NCI-H2081 (cell line): Measurements from ENCODE around the gene MZB1.
A peak's percentile ranks its signal among the peaks of the same experiment; 100 is the strongest.
"Not testable (repeated sequence)": the region's sequence is repeated elsewhere in the genome, so short reads cannot be mapped to it uniquely, and the experiment has no call there.

Experiments
- DNase-seq, 2 experiments: peaks; one replicate each; lab custom pipeline; 2025; lab: John Stamatoyannopoulos, UW

MZB1 gene

GRCh38 chr5:139392678-139393496, 3.2 kb upstream of the MZB1 start:
- DNase-seq: peak in 1 of 2 experiments; percentile 9

DNA sequence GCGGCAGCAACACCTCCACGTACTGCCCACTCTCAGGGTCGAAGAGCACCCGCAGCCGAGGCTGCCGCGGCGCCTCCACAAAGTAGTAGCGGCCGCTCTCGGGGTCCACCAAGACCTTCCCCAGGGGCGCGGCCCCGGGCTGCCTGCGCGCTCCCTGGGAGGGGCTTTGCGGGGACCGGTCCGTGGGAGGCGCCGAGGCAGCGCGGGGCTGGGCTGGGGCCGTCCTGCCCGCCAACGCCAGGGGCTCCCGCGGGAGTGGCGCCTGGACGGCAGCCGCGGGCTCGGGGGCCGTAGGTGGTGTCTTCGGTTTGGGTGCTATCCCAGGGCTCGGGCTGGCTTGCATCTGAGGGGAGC, 2.6 kb upstream of the MZB1 start:
- no peak for DNase-seq

DNA sequence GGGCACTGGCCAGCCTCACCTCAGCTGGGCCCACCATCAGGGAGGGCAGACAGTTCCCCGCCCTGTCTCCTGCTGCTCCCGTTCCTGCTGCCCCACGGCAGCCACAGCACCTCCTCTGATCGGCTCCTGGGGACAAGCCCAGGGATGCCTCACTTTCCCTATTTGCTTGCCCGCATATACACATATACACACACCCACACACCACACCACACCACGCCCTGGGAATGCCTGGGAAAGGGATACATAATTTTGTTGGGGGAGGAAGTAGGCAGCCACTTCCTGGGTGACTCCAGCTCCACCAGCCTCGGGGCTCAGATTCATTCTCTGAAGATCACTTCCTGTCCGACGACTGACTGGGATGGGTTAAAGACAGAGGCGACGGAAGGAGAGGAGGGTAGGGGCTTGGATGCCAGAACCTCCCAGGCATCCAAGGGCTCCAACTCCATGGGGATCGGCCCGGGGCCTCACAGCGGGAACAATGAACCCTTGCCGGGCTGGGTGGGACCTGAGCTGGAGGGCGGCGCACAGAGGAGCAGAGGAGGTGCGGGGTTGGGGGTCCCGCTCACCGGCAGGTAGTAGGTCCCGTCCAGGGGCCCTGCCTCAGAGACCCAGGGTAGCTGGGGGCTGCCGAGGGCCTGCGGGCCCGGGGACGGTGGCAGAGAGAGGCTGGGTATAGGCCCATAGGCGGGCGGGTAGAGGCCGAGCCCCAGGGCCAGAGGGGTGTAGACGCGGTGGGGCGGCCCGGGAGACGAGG, 2.0 kb upstream of the MZB1 start:
- no peak for DNase-seq

GRCh38 chr5:139390639-139391569, 1.2 kb upstream of the MZB1 start:
- no peak for DNase-seq

GRCh38 chr5:139388198-139388821, 1.4 kb downstream of the MZB1 start:
- no peak for DNase-seq

DNA sequence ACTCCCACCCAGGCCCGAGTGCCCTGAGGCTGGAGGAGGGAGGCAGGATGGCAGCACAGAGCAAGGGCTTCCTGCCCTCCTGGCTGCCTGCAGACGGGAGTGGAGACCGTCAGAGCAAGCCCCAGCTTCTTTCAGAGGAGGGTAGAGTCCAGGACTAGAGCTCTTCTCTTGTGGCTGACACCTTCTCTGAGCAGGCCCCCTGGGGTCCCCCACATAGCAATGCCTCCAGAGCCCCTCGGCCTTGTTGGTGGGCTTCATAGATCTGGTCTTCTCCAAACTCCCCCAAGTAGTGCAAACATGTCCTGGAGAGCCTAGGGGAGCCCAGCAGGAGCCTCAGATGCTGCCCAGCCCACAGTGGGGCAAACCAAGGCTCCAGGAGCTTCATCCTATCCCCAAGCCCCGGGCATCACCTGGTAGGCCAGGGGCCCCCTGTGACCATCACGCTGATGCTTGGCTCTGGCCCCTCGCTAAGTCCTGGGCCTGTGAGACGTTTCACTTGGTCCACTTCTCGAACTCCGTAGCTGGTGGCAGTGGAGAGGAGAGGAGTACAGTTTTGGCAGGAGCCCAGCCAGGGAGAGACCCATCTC, 2.0 kb downstream of the MZB1 start:
- no peak for DNase-seq

GRCh38 chr5:139386956-139387355, 2.8 kb downstream of the MZB1 start:
- not testable (repeated sequence) for DNase-seq

DNA sequence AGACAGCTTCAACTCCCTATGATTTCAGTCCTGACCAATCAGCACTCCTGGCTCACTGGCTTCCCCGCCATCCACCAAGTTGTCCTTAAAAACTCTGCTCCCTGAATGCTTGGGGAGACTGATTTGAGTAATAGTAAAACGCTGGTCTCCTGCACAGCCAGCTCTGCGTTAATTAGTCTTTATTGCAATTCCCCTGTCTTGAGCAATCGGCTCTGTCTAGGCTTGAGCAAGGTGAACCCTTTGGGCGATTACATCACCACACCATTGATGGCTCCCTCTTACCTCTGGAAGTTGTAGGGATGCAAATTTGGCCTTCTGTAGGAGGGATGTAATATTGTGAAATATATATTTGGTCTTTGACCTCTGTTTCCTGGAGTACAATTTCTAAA, 3.7 kb downstream of the MZB1 start:
- DNase-seq: no peak

DNA sequence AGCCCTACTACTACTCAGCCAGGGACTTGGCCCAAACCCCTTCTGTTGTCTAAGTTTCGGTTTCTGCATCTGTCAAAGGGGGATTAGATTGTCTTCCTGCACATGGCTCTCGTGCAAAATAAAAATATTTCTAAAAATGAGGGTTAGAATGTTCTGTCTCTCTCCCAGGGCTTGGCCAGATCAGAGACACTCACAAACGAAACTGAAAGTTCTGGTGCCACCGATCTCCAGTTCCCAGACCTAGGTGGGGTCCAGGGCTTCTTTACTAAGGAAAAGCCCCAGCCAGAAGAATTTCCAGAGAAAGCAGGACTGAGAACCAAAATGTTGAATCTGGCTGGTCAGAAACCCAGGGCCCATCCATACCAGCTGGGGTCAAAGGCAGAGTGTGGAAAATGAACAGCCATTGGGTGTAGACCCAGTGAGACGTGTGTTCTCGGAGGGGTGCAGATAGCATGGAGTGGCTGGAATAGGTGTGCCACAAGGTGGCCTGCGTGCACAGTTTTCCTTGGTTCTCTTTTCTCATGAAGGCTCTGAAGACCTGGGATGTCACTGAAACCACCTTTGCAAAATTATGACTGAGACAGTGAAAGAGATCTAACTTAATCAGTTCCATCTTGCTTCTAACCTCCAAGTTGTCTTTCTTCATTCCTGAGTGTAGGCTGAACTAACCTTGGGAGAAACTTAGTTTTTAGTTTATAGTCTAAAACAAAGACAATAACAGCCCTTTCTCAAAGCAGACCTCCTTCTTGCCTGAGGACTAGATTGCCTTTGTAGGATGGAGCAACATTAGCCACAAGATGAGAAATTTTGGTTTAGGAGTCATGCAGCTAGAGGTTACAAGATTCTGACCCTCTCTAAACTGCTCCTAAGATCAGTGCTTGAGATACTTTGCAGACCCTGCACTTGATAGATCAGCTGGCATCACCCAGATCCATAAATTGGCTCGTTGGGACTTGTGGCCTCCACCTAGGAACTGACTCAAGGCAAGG, 4.4 kb downstream of the MZB1 start:
- DNase-seq: no peak

DNA sequence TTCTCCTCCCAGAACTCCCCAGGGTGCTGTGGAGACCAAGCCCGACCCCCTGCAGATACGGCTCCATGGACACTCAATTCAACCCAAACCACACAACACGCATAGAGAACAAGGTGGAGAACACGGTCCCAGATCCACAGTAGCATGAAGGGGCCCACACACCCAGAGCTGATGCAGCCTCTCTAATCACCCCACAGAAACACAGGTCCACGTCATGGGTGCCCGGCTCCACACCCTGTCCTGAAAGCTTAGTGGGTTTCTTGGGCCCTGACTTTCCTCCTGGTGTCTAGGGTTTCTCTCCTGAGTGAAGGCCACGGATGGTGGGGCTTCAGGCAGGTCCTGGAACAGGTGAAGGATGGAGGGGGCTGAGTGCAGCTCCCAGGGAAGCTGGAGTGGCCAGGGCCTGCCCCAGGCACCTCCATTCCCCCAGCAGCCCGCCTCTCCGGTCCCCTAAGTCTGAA, 5.1 kb downstream of the MZB1 start:
- DNase-seq: no peak

DNA sequence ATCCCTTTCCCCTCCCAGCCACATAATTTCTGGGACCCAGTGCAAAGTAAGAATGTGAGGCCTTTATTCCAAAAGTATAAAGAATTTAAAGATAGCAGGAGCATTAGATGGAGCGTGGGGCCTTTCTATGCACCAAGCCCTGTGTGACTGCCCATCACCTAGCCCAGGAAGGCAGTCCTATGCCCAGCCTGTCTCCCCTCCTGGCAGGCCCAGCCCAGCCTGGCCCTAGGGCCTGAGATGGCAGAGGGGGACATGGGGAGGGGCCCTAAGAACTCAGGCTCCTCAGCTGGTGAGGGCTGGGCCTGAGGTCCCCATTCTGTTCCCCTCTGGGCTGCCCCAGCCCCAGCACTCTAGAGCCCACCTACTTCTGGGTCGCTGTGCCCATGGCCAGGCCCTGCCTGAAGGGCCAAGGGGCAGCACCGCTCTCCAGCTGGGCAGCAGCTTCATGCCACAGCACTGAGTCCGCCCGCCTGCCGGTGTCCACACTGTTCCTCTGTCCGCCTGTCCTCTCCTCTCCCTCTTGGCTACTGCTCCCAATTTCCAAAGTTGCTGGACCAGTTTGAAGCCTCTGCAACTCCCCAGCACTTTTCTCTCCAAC, 5.6 kb downstream of the MZB1 start:
- no peak for DNase-seq

GRCh38 chr5:139383275-139383992, 6.3 kb downstream of the MZB1 start, which contains the start of gene SLC23A1:
TSS of gene SLC23A1 (minus strand) at chr5:139383297. CDS start at chr5:139383253, 44 bp downstream.
- DNase-seq: no peak

- DNase-seq: no peak
These were observed 6.9 kb downstream of the MZB1 start for GRCh38 chr5:139382807-139383206.

- DNase-seq: no peak
These were observed 7.6 kb downstream of the MZB1 start for GRCh38 chr5:139381837-139382761.

- no peak for DNase-seq
These were observed 9.9 kb downstream of the MZB1 start for GRCh38 chr5:139379626-139380449.

DNA sequence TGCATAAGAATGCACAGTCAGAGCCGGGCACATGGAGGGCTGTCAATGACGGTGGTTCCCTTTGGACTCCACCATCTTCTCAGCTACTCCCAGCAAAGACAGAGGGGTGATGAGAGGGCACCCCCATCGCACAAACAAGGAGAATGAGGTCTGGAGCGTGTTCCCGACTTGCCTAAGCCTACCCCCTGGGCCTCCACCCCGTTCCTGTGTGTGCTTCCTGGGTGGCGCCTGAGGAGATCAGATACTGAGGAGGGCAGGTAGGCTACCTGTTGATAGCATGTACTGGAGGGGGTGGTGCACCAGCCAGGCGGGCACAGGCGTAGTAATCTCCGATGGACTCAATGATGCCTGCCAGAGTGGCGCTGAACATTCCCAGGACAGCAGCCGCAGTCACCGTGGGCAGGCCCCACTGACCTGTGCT, 10.8 kb downstream of the MZB1 start:
- no peak for DNase-seq
